IMR-90 (cell line): ENCODE results near the gene CABP4. TPM values are rescaled to one million over a fixed set of nuclear protein-coding genes. Genes with fewer than 3 reads are reported as not detected.
A peak's percentile ranks its signal among the peaks of the same experiment; 100 is the strongest.

ENCODE experiments used
- ATAC-seq: fragments of 200-7000 bp; cut with Tn5 transposase; 2 replicates; pipeline ENCODE4 v1.9.1; 2020; ENCODE audit warnings: low read depth, mild to moderate bottlenecking, moderate library complexity
- BruUV-seq: library from RNA; stranded (reverse); fragments of 400-500 nt; replicated peaks from 2 replicates; lab custom pipeline; 2021; lab: Mats Ljungman, UMichigan
- CTCF ChIA-PET: fragments of 300-600 bp; formaldehyde crosslinking; extraction: SDS; loops from one replicate; lab custom pipeline; 2021; ENCODE audit warnings: antibody characterized with exemption; lab: Yijun Ruan, JAX
- POLR2A ChIA-PET: fragments of 300-600 bp; sonication (Branson Sonifier 250); formaldehyde crosslinking; loops from one replicate; lab custom pipeline; 2022; ENCODE audit warnings: antibody characterized with exemption; ENCODE audit not compliant: unreplicated experiment; lab: Charles Lee
- DNase-seq: peaks from one replicate; pipeline ENCODE4 v3.0.0; 2013
- H2AFZ ChIP-seq: replicated peaks from 2 replicates; pipeline ENCODE3; 2013; ENCODE audit warnings: low read length, mild to moderate bottlenecking; ENCODE audit not compliant: poor library complexity
- H2AK5ac ChIP-seq: 2 replicates; pipeline ENCODE4 v1.6.1; 2013; ENCODE audit warnings: low read depth, low read length, inconsistent platforms
- H2AK9ac ChIP-seq: replicated peaks from 2 replicates; pipeline ENCODE3; 2013; ENCODE audit warnings: mild to moderate bottlenecking, low read depth, low read length, moderate library complexity; ENCODE audit not compliant: poor library complexity
- H2BK120ac ChIP-seq: 2 replicates; pipeline ENCODE4 v1.6.1; 2013; ENCODE audit warnings: low read depth, low read length, inconsistent platforms
- H2BK15ac ChIP-seq: 3 replicates; pipeline ENCODE4 v1.6.1; 2013; ENCODE audit warnings: low read depth, low read length, inconsistent platforms
- H2BK20ac ChIP-seq: 2 replicates; pipeline ENCODE4 v1.6.1; 2013; ENCODE audit warnings: low read depth, mild to moderate bottlenecking, inconsistent platforms, low read length, moderate library complexity
- H2BK5ac ChIP-seq: 2 replicates; pipeline ENCODE4 v1.6.1; 2013; ENCODE audit warnings: mild to moderate bottlenecking, low read depth, low read length, inconsistent platforms; ENCODE audit not compliant: poor library complexity, severe bottlenecking
- H3K14ac ChIP-seq: replicated peaks from 2 replicates; pipeline ENCODE4 v1.6.1; 2013; ENCODE audit warnings: low read depth, low read length, inconsistent platforms
- H3K18ac ChIP-seq: 2 replicates; pipeline ENCODE4 v1.6.1; 2013; ENCODE audit warnings: low read depth, low read length, control low read depth
- H3K23ac ChIP-seq: 2 replicates; pipeline ENCODE4 v1.6.1; 2013; ENCODE audit warnings: low read depth, low read length, inconsistent platforms
- H3K27ac ChIP-seq: 2 replicates; pipeline ENCODE4 v1.5.1; 2013; ENCODE audit warnings: mild to moderate bottlenecking, control low read depth, low read length; ENCODE audit not compliant: insufficient read depth
- H3K27me3 ChIP-seq: 2 replicates; pipeline ENCODE4 v1.6.1; 2013; ENCODE audit warnings: low read length; ENCODE audit not compliant: control insufficient read depth, insufficient read depth
- H3K36me3 ChIP-seq: 2 replicates; pipeline ENCODE4 v1.6.1; 2013; ENCODE audit warnings: low read length, mixed read lengths; ENCODE audit not compliant: control insufficient read depth, insufficient read depth
- H3K4ac ChIP-seq: 2 replicates; pipeline ENCODE4 v1.6.1; 2013; ENCODE audit warnings: low read depth, low read length, inconsistent platforms
- H3K4me1 ChIP-seq: 2 replicates; pipeline ENCODE4 v1.6.1; 2013; ENCODE audit warnings: low read length, mixed read lengths; ENCODE audit not compliant: control insufficient read depth, insufficient read depth
- H3K4me2 ChIP-seq: 2 replicates; pipeline ENCODE4 v1.6.1; 2013; ENCODE audit warnings: low read depth, mild to moderate bottlenecking, control low read depth, low read length, moderate library complexity
- H3K4me3 ChIP-seq: 2 replicates; pipeline ENCODE4 v1.5.1; 2013; ENCODE audit warnings: low read depth, mild to moderate bottlenecking, control low read depth, low read length, moderate library complexity; ENCODE audit not compliant: insufficient read depth
- H3K56ac ChIP-seq: 2 replicates; pipeline ENCODE4 v1.6.1; 2013; ENCODE audit warnings: low read length, inconsistent platforms; ENCODE audit not compliant: insufficient read depth; ENCODE audit errors: extremely low read depth
- H3K79me1 ChIP-seq, 2 experiments: 2 replicates each; pipeline ENCODE4 v1.6.1; 2013; ENCODE audit warnings: low read length in 2 of 2, inconsistent platforms in 1 of 2, low read depth in 1 of 2
- H3K9ac ChIP-seq: 2 replicates; pipeline ENCODE4 v1.6.1; 2013; ENCODE audit warnings: low read depth, low read length, control low read depth
- H3K9me1 ChIP-seq: 2 replicates; pipeline ENCODE4 v1.6.1; 2013; ENCODE audit warnings: low read length, inconsistent platforms; ENCODE audit not compliant: insufficient read depth
- H3K9me3 ChIP-seq: 2 replicates; pipeline ENCODE4 v1.6.1; 2013; ENCODE audit warnings: low read length; ENCODE audit not compliant: control insufficient read depth, insufficient read depth
- H4K20me1 ChIP-seq: 2 replicates; pipeline ENCODE4 v1.6.1; 2013; ENCODE audit warnings: low read length, inconsistent platforms; ENCODE audit not compliant: insufficient read depth
- H4K5ac ChIP-seq: 2 replicates; pipeline ENCODE4 v1.6.1; 2013; ENCODE audit warnings: mild to moderate bottlenecking, low read depth, low read length, control low read depth
- H4K8ac ChIP-seq, 2 experiments: 2 replicates each; pipeline ENCODE4 v1.6.1; 2013; ENCODE audit warnings: low read depth in 2 of 2, low read length in 2 of 2, control low read depth in 1 of 2, inconsistent platforms in 1 of 2
- H4K91ac ChIP-seq: 2 replicates; pipeline ENCODE4 v1.6.1; 2013; ENCODE audit warnings: low read depth, low read length, inconsistent platforms; ENCODE audit not compliant: insufficient read depth
- CHD1 ChIP-seq: IDR thresholded peaks from 2 replicates; pipeline ENCODE4 v1.6.1; 2012; ENCODE audit warnings: low read depth, low read length, improper control_type of control experiment
- FOS ChIP-seq: fragments of 150-350 bp; IDR thresholded peaks from 2 replicates; pipeline ENCODE4 v1.6.1; 2016; ENCODE audit warnings: low read depth, low read length
- MAFK ChIP-seq: IDR thresholded peaks from 2 replicates; pipeline ENCODE4 v1.6.1; 2012; ENCODE audit warnings: low read depth, low read length, improper control_type of control experiment
- POLR2A ChIP-seq: IDR thresholded peaks from 2 replicates; pipeline ENCODE4 v1.6.1; 2012; ENCODE audit warnings: mild to moderate bottlenecking, low read depth, low read length
- RCOR1 ChIP-seq: IDR thresholded peaks from 2 replicates; pipeline ENCODE4 v1.6.1; 2012; ENCODE audit warnings: mild to moderate bottlenecking, low read length, improper control_type of control experiment; ENCODE audit not compliant: insufficient replicate concordance
- RFX5 ChIP-seq: IDR thresholded peaks from 2 replicates; pipeline ENCODE4 v1.8.0; 2012; ENCODE audit warnings: low read depth, mild to moderate bottlenecking, low read length, moderate library complexity
- SMC3 ChIP-seq: fragments of 150-350 bp; IDR thresholded peaks from 2 replicates; pipeline ENCODE4 v1.6.1; 2016; ENCODE audit warnings: low read depth, mild to moderate bottlenecking, antibody characterized with exemption, low read length, moderate library complexity
- USF2 ChIP-seq: fragments of 150-350 bp; IDR thresholded peaks from 2 replicates; pipeline ENCODE4 v1.6.1; 2017; ENCODE audit warnings: mild to moderate bottlenecking, antibody characterized with exemption, low read length, low read depth
- WGBS, 2 experiments: methylation state at CpG; one replicate each; pipeline versions ENCODE4 v1.1.5 to v1.1.7; 2013; ENCODE audit warnings: missing lambda C conversion rate in 2 of 2; ENCODE audit not compliant: insufficient read length in 1 of 2; ENCODE audit errors: extremely low coverage in 2 of 2; 5-methylcytosine and 5-hydroxymethylcytosine counted together
- dilution Hi-C: fragments of 300-500 bp; cut with HindIII; formaldehyde crosslinking; loops from one replicate; pipeline ENCODE4 v1.14.3; 2018; ENCODE audit warnings: low sequenced_read_pairs; ENCODE audit not compliant: unreplicated experiment
- in situ Hi-C: fragments of 300-500 bp; cut with MboI; formaldehyde crosslinking; loops from 3 replicates; pipeline ENCODE4 v1.14.3; 2019; ENCODE audit warnings: low sequenced_read_pairs, inconsistent platforms, mixed read lengths
- intact Hi-C: fragments of 100-400 bp; cut with micrococcal nuclease; formaldehyde crosslinking; loops from 2 replicates; pipeline ENCODE4 v1.10.0; 2022
- polyA plus RNA-seq, 3 experiments: library from polyadenylated mRNA; depleted of rRNA; stranded (reverse); fragments of >200 nt; gene quantifications; 2 replicates each; pipeline ENCODE4 v1.2.3, GENCODE V29; 2012; ENCODE audit warnings: low replicate concordance in 1 of 3
- total RNA-seq: library from RNA; depleted of rRNA; stranded (reverse); fragments of >200 nt; gene quantifications from 2 replicates; pipeline ENCODE4 v1.2.3, GENCODE V29; 2012

The CABP4 gene
- total and polyA plus RNA-seq, 2 of the 4 experiments (the other 2 are of a cell fraction) = not detected

GRCh38 chr11:67406420-67406968, 48.7 kb upstream of the CABP4 start:
- Histone ChIP-seq H3K14ac (no peak overlapping the region), H3K56ac (no peak overlapping the region), H3K79me1 (no peaks in the 10 kb centered on the region), H4K91ac (no peak overlapping the region), H2AK5ac (no peak overlapping the region), H3K27ac (no peak overlapping the region), H3K9me1 (no peaks in the 10 kb centered on the region), H2BK15ac (no peak overlapping the region), H4K5ac (no peak overlapping the region), H2BK5ac (no peak overlapping the region), H3K18ac (no peak overlapping the region), H2AFZ (no peak overlapping the region), H4K8ac (no peak overlapping the region), H2AK9ac (peak overlapping the region; percentile 65), H3K4me3 (no peak overlapping the region), H3K23ac (no peak overlapping the region), H3K4me2 (no peak overlapping the region), H3K27me3 (peaks cover 39% of the 10 kb centered on the region), H3K9ac (no peak overlapping the region), H2BK120ac (no peak overlapping the region), H3K9me3 (no peaks in the 10 kb centered on the region), H3K36me3 (no peaks in the 10 kb centered on the region), H3K4me1 (peaks cover 3% of the 10 kb centered on the region), H2BK20ac (no peak overlapping the region), H4K20me1 (no peaks in the 10 kb centered on the region), H3K4ac (no peak overlapping the region)
- dilution Hi-C loops = no loop called here
- intact Hi-C loops = no loop called here
- DNase-seq (no peak), ATAC-seq (no peak)
- BruUV-seq = no TSS peak
- no CpG with 5 or more reads among the region's 18 CpGs for WGBS, 2 experiments
- CTCF ChIA-PET = interaction anchor here (0.6 kb wide), 1 partner anchor 12 kb away, joined by 4 read pairs; no protein-coding TSS in a partner anchor
- POLR2A ChIA-PET = interaction anchor here (0.6 kb wide), 2 partner anchors 31 to 108 kb away, joined by 6 to 12 read pairs; partner anchors contain the start of gene PTPRCAP
- TF ChIP-seq CHD1 (no peak), USF2 (no peak), FOS (no peak), SMC3 (no peak), MAFK (no peak), RFX5 (no peak), RCOR1 (no peak), POLR2A (no peak)
- in situ Hi-C loops = no loop called here
